ENCODE data around the gene RBM38. TPM values are rescaled to one million over a fixed set of nuclear protein-coding genes. Genes with fewer than 3 reads are reported as not detected.

RBM38 gene
- total and polyA plus RNA-seq, 9 of the 15 experiments (the other 6 are each of a cell fraction or from before 2014, with no cell fraction given) = 0.28 to 82.4 (median 33.2) TPM

GRCh38 chr20:57435105-57435497, 43.9 kb downstream of the RBM38 start:
- Histone ChIP-seq H2AFZ (ENCODE audit: low read depth, low read length) (peak overlapping the region; percentile 72), H3K9me3 (replicated peaks; ENCODE audit: control insufficient read depth, insufficient read depth, low read depth, low read length) (no peaks in the 10 kb centered on the region), H3K9ac (ENCODE audit: insufficient read depth in 1 of 2, low read depth in 2 of 2, low read length in 2 of 2) (no peak overlapping the region), H3K4me3 (no peak overlapping the region), H3K27me3 (ENCODE audit: control insufficient read depth in 2 of 2, insufficient read depth in 2 of 2, low read length in 2 of 2) (no peaks in the 10 kb centered on the region), H4K20me1 (replicated peaks; ENCODE audit: control insufficient read depth, insufficient read depth, low read length) (no peaks in the 10 kb centered on the region), H3K4me1 (replicated peaks in 1 of 2; ENCODE audit: control insufficient read depth in 2 of 2, insufficient read depth in 2 of 2, low read length in 2 of 2) (peaks cover 39 to 42% of the 10 kb centered on the region in 2 experiments), H3K36me3 (ENCODE audit: control insufficient read depth, insufficient read depth, low read length) (no peaks in the 10 kb centered on the region), H3K27ac (ENCODE audit: extremely low read depth, low read depth, low read length) (no peak overlapping the region), H3K79me2 (ENCODE audit: control insufficient read depth, insufficient read depth, low read length) (no peaks in the 10 kb centered on the region), H3K9me1 (ENCODE audit: control insufficient read depth, insufficient read depth, low read length) (no peaks in the 10 kb centered on the region), H3K4me2 (ENCODE audit: insufficient read depth, low read length) (peak overlapping the region; percentile 16; the same call in 1 of the 2 replicates)
- intact Hi-C loops (cut with micrococcal nuclease) (no loop called here), in situ Hi-C loops (cut with MboI) (no loop called here)
- WGBS (ENCODE audit: insufficient coverage, low coverage, missing lambda C conversion rate) = 30% methylated on average over 9 of the region's 10 CpGs
- DNase-seq (ENCODE audit: extremely low read depth in 1 of 4, low spot score in 3 of 4) (no peak), FAIRE-seq (no peak), ATAC-seq (no peak)
- TF ChIP-seq ZBTB8A (IDR thresholded peaks at IDR 0.05; ENCODE audit: partially characterized antibody) (no peak), ESRRB (CRISPR knock-in tag; IDR thresholded peaks at IDR 0.05; ENCODE audit: borderline replicate concordance) (no peak), CBFA2T2 (conservative IDR thresholded peaks at IDR 0.05) (no peak), CTCFL (IDR thresholded peaks at IDR 0.05; ENCODE audit: borderline replicate concordance, insufficient read depth, low read depth, low read length, poor library complexity, severe bottlenecking) (no peak), YBX1 (IDR thresholded peaks at IDR 0.05) (no peak), ZNF764 (CRISPR knock-in tag; IDR thresholded peaks at IDR 0.05; ENCODE audit: low read depth) (no peak), CXXC5 (CRISPR knock-in tag; IDR thresholded peaks at IDR 0.05) (no peak), FOXK2 (conservative IDR thresholded peaks at IDR 0.05 in 1 of 2, IDR thresholded peaks at IDR 0.05 in 1 of 2; ENCODE audit: low read depth in 2 of 2) (no peak), HDAC3 (IDR thresholded peaks at IDR 0.05; ENCODE audit: borderline replicate concordance, partially characterized antibody) (no peak), ASH1L (IDR thresholded peaks at IDR 0.05; ENCODE audit: borderline replicate concordance, low read depth, partially characterized antibody) (no peak), SMARCA4 (IDR thresholded peaks at IDR 0.05) (no peak), ZNF24 (IDR thresholded peaks at IDR 0.05) (no peak), KDM4B (IDR thresholded peaks at IDR 0.05; ENCODE audit: borderline replicate concordance in 2 of 2, low read depth in 1 of 2) (no peak), FOXA3 (CRISPR knock-in tag; conservative IDR thresholded peaks at IDR 0.05 in 1 of 2, IDR thresholded peaks at IDR 0.05 in 1 of 2) (no peak), ZNF57 (CRISPR knock-in tag; IDR thresholded peaks at IDR 0.05) (no peak), RUNX1 (IDR thresholded peaks at IDR 0.05; ENCODE audit: low read depth) (no peak), ZNF589 (CRISPR knock-in tag; IDR thresholded peaks at IDR 0.05; ENCODE audit: low read depth) (no peak)
- POLR2A ChIA-PET = interaction anchor here (0.6 to 1.1 kb wide), 5 partner anchors 14 to 44 kb away, joined by 3 to 6 read pairs (median 3); partner anchors contain the start of gene RBM38
- no TSS peak for BruUV-seq (replicated peaks)
- CTCF ChIA-PET (ENCODE audit: low intra/inter-chr PET ratio) = no interaction called here
